Measurements from ENCODE around the gene FITM1. TPM values are rescaled to one million over a fixed set of nuclear protein-coding genes. Genes with fewer than 3 reads are reported as not detected.

The FITM1 gene
- total RNA-seq, 1 experiment from 2014 or later: 0.72 TPM

- Mint-ChIP-seq H3K27ac (peak overlapping the region; percentile 93 to 100 (median 98); a peak in 4 of 7 replicates), H3K9me3 (no peaks in the 10 kb centered on the region; a peak in 1 of 5 replicates), H3K36me3 (ENCODE audit: insufficient read depth in 1 of 3, low read depth in 3 of 3) (peaks cover 5 to 29% (median 20%) of the 10 kb centered on the region in 3 experiments; a peak in 5 of 7 replicates), H3K4me1 (peaks cover 17 to 18% of the 10 kb centered on the region in 2 experiments), H3K4me3 (peak overlapping the region; percentile 93 to 95), H3K27me3 (ENCODE audit: low read depth) (peaks cover 3% of the 10 kb centered on the region; the same call in 1 of the 2 replicates)
- H2BK120ac ChIP-seq (ENCODE audit: low read depth, low read length, poor library complexity, severe bottlenecking): no peak overlapping the region
- H3K4me1 ChIP-seq (ENCODE audit: insufficient read depth, low read length): no peaks in the 10 kb centered on the region
- H2BK15ac ChIP-seq (ENCODE audit: low read depth, low read length): no peak overlapping the region
- H2BK12ac ChIP-seq (ENCODE audit: insufficient read length, low read depth, low read length): no peak overlapping the region
- no peaks in the 10 kb centered on the region for H4K20me1 ChIP-seq (ENCODE audit: control insufficient read depth, insufficient read depth, insufficient read length)
- no peak overlapping the region for H4K91ac ChIP-seq (ENCODE audit: insufficient read length, low read depth, low read length)
- no peak overlapping the region for H4K5ac ChIP-seq (ENCODE audit: insufficient read length, low read depth, low read length)
- no peak overlapping the region for H3K14ac ChIP-seq (ENCODE audit: insufficient read depth, low read length)
- H3K18ac ChIP-seq (ENCODE audit: insufficient read length, low read depth, low read length): no peak overlapping the region
- H3K4ac ChIP-seq (ENCODE audit: low read depth, low read length): no peak overlapping the region
- peak overlapping the region; percentile 76 for H3K4me2 ChIP-seq (ENCODE audit: insufficient read depth, insufficient read length, low read length)
- no peaks in the 10 kb centered on the region for H3K79me2 ChIP-seq (ENCODE audit: insufficient read depth, low read length)
- no peaks in the 10 kb centered on the region for H3K9me3 ChIP-seq (ENCODE audit: control insufficient read depth, low read depth, low read length)
- TF ChIP-seq CTCF (conservative IDR thresholded peaks at IDR 0.05): no peak
- no peak overlapping the region for H3K27ac ChIP-seq (ENCODE audit: insufficient read length, low read depth, low read length)
- no peak overlapping the region for H2BK5ac ChIP-seq (ENCODE audit: insufficient read length, low read length)
- WGBS (ENCODE audit: extremely low coverage, insufficient read length, low lambda C conversion rate): no CpG with 5 or more reads among the region's 15 CpGs
- DNase-seq: no peak
- H3K79me1 ChIP-seq (ENCODE audit: insufficient read depth, low read depth, low read length, poor library complexity, severe bottlenecking): no peaks in the 10 kb centered on the region
- H2AFZ ChIP-seq (ENCODE audit: low read length): no peak overlapping the region
- H2AK5ac ChIP-seq (ENCODE audit: insufficient read length, low read length): no peak overlapping the region
- no peak overlapping the region for H3K23ac ChIP-seq (ENCODE audit: insufficient read length, low read depth, low read length)
- no peak overlapping the region for H2BK20ac ChIP-seq (ENCODE audit: low read depth, low read length, poor library complexity, severe bottlenecking)
- H3K56ac ChIP-seq (ENCODE audit: insufficient read length, low read depth, low read length): no peak overlapping the region
- no peaks in the 10 kb centered on the region for H3K27me3 ChIP-seq (ENCODE audit: insufficient read depth, low read length)
- no peak overlapping the region for H4K8ac ChIP-seq (replicated peaks; ENCODE audit: insufficient read length, low read depth, low read length)
- no peak overlapping the region for H3T11ph ChIP-seq (ENCODE audit: low read length)
- H3K23me2 ChIP-seq (ENCODE audit: insufficient read length, low read depth, low read length, poor library complexity, severe bottlenecking): peaks cover 13% of the 10 kb centered on the region
- H3K9ac ChIP-seq (ENCODE audit: extremely low read depth, insufficient read length, low read length): peak overlapping the region; percentile 27
Observed at GRCh38 chr14:24113379-24113800, 17.1 kb upstream of the FITM1 start.

Measured in H9 (cell line).